Adrenal gland (tissue), 12 donors: Measurements from ENCODE around the gene CNTN5. TPM values are rescaled to one million over a fixed set of nuclear protein-coding genes. Genes with fewer than 3 reads are reported as not detected.
A peak's percentile ranks its signal among the peaks of the same experiment; 100 is the strongest.

ENCODE experiments used
- DNase-seq, 7 donors: peaks; one replicate each; pipeline ENCODE4 v3.0.0-alpha.2; 2019 to 2020
- H3K27ac ChIP-seq, 5 donors: fragments of 200-600 bp; sonication (generic) in 4 of 5; 1 replicate in 3 of 5; 2 replicates in 2 of 5; pipeline versions ENCODE4 v1.5.1 to v1.8.0; 2016 to 2020; ENCODE audit warnings: mild to moderate bottlenecking in 1 of 5
- H3K27me3 ChIP-seq: fragments of 200-600 bp; 2 replicates; pipeline ENCODE4 v1.8.0; 2021
- H3K36me3 ChIP-seq, 2 donors: fragments of 200-600 bp; replicated peaks in 1 of 2; 1 replicate in 1 of 2; 2 replicates in 1 of 2; pipeline versions ENCODE4 v1.5.1 to v1.8.0; 2018 to 2022
- H3K4me1 ChIP-seq, 2 donors: fragments of 200-600 bp; replicated peaks in 1 of 2; 1 replicate in 1 of 2; 2 replicates in 1 of 2; pipeline versions ENCODE4 v1.5.1 to v1.8.0; 2018 to 2021
- H3K4me3 ChIP-seq, 4 donors: fragments of 200-600 bp; sonication (generic) in 3 of 4; one replicate each; pipeline ENCODE4 v1.5.1; 2016 to 2018
- H3K9me3 ChIP-seq, 3 donors: fragments of 200-600 bp; sonication (generic) in 1 of 3; replicated peaks in 1 of 3; 1 replicate in 2 of 3; 2 replicates in 1 of 3; pipeline versions ENCODE4 v1.5.1 to v1.8.0; 2016 to 2021
- POLR2A ChIP-seq, 2 donors: fragments of 450-650 bp; IDR thresholded peaks; one replicate each; pipeline ENCODE4 v1.6.1; 2017; ENCODE audit warnings: antibody characterized with exemption in 2 of 2, mild to moderate bottlenecking in 2 of 2, moderate library complexity in 1 of 2
- WGBS, 4 donors: extraction: QIAGEN DNeasy Blood & Tissue Kit in 2 of 4; methylation state at CpG; one replicate each; pipeline versions ENCODE4 v1.1.5 to v1.1.7; 2013 to 2017; 5-methylcytosine and 5-hydroxymethylcytosine counted together
- intact Hi-C, 2 donors: fragments of 100-400 bp; cut with DNase I; formaldehyde crosslinking; loops; one replicate each; pipeline versions ENCODE4 v1.14.1 to v1.15.0; 2022 to 2023
- polyA plus RNA-seq, 3 donors: library from polyadenylated mRNA; stranded (reverse); fragments of 200-250 nt in 2 of 3; fragments of 350-450 nt in 1 of 3; fragmentation: Illumina TruSeq in 1 of 3; extraction: RNeasy Lipid Tissue Mini Kit (QIAGEN cat#74804) in 1 of 3; gene quantifications; one replicate each; pipeline ENCODE4 v1.2.3, GENCODE V29; 2013 to 2014
- total RNA-seq, 9 donors: library from RNA; depleted of rRNA in 4 of 9; stranded (reverse); fragments of >200 nt in 4 of 9; fragments of 120-200 nt in 1 of 9; fragmentation: NEBNext Ultra II Directional in 1 of 9; extraction: Animal tissue kit (Norgen Biotek cat#: 25700) in 1 of 9; gene quantifications; one replicate each; pipeline versions ENCODE4 v1.1.0 to v1.2.4, GENCODE V29; 2013 to 2023
- TF ChIP-seq, protein P1 (sequence below), 6 experiments: fragments of 450-650 bp in 4 of 6; fragments of 200-600 bp in 2 of 6; sonication (generic) in 1 of 6; IDR thresholded peaks; 1 replicate in 5 of 6; 2 replicates in 1 of 6; pipeline versions ENCODE4 v1.5.1 to v1.8.0; 2016 to 2021; ENCODE audit warnings: antibody characterized with exemption in 6 of 6, mild to moderate bottlenecking in 2 of 6, moderate library complexity in 1 of 6
- donor health status: healthy with polysubstance abuse.
- donor health status: Bipolar disorder and iron deficiency.
- donor health status: DM: yes; HTN: yes; CAD: no.
- donor health status: DM: no; HTN: no; CAD: no.
- donor health status: DM: no; HTN: no; CAD: no.
- donor health status: DM: yes; HTN: yes; CAD: no.

Gene CNTN5
- total and polyA plus RNA-seq, 12 donors = 0.07 to 107 (median 0.30) TPM; not detected in 8

DNA sequence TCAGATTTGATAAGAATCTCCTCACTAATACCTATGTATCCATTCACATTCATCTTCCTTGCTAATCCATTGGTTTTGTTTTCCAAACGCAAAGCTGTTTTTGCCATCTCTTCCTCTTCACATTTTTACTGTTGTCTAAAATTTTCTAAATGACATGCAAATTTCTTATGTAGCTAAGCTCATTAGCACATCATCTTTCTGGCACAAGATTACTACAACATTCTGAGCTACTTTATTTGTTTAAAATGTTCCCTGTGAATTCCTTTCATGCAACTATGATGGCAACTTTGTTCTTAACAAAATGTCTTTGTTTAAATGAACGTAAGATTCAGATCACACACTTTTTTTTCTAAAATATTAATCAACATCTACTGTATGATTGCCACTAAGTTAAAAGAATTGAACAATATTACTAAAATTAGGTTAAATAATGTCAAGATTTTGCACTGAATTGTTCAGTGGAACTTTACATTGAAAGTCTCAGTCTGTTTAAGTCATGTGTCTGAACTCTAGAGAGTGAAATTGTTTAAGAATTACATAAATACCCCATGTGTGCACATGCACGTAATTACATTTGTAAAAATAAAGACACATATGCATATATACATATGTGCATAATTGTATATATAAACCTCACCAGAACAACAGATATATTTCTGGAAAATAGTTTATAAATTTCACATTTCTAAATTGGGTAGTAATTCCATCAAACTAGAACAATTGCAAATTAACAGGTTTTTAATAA lies 688.4 kb downstream of the CNTN5 start:
- 75 to 86% (median 81%) methylated on average over 3 of the region's 3 CpGs for WGBS, 4 donors
- no peak for DNase-seq

DNA sequence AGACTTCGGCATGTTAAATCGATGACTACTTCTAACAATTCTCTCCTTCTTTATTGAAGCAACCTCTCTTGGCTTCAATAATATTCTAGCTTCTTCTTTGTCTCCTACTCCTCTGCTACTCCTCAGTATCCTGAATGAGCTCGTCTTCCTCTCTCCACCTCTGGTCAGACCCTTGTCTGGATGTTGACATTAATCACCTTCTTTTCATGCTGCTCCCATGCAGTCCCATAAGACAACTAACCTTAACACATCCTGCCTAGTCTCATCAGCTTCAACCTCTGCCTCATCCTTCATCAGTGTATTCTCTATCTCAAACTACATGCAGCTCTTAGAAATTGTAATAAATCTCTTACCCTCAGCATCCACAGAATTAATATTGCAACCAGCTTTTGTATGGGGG lies 695.6 kb downstream of the CNTN5 start:
- Histone ChIP-seq H3K27me3 (no peaks in the 10 kb centered on the region), H3K9me3 (no peaks in the 10 kb centered on the region), H3K36me3 (no peaks in the 10 kb centered on the region), H3K27ac (no peak overlapping the region), H3K4me1 (no peaks in the 10 kb centered on the region), H3K4me3 (no peak overlapping the region)
- DNase-seq = no peak
- intact Hi-C loops = no loop called here
- WGBS, 4 donors = 59 to 65% (median 63%) methylated on average over 3 of the region's 3 CpGs
- TF ChIP-seq, protein P1, sequence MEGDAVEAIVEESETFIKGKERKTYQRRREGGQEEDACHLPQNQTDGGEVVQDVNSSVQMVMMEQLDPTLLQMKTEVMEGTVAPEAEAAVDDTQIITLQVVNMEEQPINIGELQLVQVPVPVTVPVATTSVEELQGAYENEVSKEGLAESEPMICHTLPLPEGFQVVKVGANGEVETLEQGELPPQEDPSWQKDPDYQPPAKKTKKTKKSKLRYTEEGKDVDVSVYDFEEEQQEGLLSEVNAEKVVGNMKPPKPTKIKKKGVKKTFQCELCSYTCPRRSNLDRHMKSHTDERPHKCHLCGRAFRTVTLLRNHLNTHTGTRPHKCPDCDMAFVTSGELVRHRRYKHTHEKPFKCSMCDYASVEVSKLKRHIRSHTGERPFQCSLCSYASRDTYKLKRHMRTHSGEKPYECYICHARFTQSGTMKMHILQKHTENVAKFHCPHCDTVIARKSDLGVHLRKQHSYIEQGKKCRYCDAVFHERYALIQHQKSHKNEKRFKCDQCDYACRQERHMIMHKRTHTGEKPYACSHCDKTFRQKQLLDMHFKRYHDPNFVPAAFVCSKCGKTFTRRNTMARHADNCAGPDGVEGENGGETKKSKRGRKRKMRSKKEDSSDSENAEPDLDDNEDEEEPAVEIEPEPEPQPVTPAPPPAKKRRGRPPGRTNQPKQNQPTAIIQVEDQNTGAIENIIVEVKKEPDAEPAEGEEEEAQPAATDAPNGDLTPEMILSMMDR (IDR thresholded peaks at IDR 0.05) = no peak
- no peak for TF ChIP-seq POLR2A (IDR thresholded peaks at IDR 0.05)

More for the DNA sequence above, 688.4 kb downstream of the CNTN5 start:
- Histone ChIP-seq H3K27me3 (no peaks in the 10 kb centered on the region), H3K4me3 (no peak overlapping the region), H3K4me1 (no peaks in the 10 kb centered on the region), H3K9me3 (no peaks in the 10 kb centered on the region), H3K27ac (no peak overlapping the region), H3K36me3 (no peaks in the 10 kb centered on the region)
- intact Hi-C loops = no loop called here
- TF ChIP-seq, protein P1 (IDR thresholded peaks at IDR 0.05) = no peak
- TF ChIP-seq POLR2A (IDR thresholded peaks at IDR 0.05) = no peak

GRCh38 chr11:99718291-99718690 lies 697.5 kb downstream of the CNTN5 start:
- DNase-seq = no peak
- no peak for TF ChIP-seq POLR2A (IDR thresholded peaks at IDR 0.05)
- TF ChIP-seq, protein P1 (IDR thresholded peaks at IDR 0.05) = no peak
- intact Hi-C loops = no loop called here
- Histone ChIP-seq H3K36me3 (no peaks in the 10 kb centered on the region), H3K27me3 (no peaks in the 10 kb centered on the region), H3K4me3 (no peak overlapping the region), H3K4me1 (no peaks in the 10 kb centered on the region), H3K27ac (no peak overlapping the region), H3K9me3 (no peaks in the 10 kb centered on the region)

DNA sequence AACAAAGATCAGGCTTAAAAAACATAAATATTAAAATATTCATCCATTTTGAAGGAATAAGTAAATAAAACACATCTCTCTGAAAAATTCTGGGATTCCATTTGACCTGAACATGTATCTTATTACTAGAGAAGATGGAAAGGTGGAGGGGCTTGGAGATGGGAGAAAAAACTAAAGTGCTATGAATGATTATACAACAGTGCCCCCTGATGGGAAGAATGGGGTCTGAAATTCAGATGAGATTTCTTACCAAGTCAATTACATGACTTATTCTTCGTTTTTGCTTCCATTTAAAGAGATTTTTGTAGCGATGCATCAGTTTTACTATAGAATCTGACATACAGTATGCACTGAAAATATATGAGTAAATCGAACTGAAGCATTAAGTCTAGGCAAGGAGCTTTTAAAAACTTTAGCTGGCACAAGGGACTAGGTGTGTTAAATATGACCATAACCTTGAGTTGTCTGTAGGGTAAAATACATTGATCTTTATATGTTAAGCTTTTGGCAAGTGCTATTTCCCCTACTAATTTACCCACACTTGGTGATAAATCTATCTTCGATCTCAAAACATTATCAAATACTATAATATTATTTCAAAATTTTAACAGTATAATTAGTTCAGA lies 718.8 kb downstream of the CNTN5 start:
- peak in 2 of 7 donors; percentile 9 to 16 for DNase-seq
- Histone ChIP-seq H3K9me3 (no peaks in the 10 kb centered on the region), H3K4me3 (no peak overlapping the region), H3K27me3 (no peaks in the 10 kb centered on the region), H3K4me1 (no peaks in the 10 kb centered on the region), H3K36me3 (no peaks in the 10 kb centered on the region), H3K27ac (no peak overlapping the region)
- intact Hi-C loops = no loop called here
- TF ChIP-seq, protein P1 (IDR thresholded peaks at IDR 0.05) = peak; percentile 48 to 69 (median 56)
- TF ChIP-seq POLR2A (IDR thresholded peaks at IDR 0.05) = no peak
- WGBS, 4 donors = 15 to 19% (median 17%) methylated on average over 4 of the region's 4 CpGs
